Measurements from ENCODE around the gene YES1. TPM values are rescaled to one million over a fixed set of nuclear protein-coding genes. Genes with fewer than 3 reads are reported as not detected.
"Not testable (repeated sequence)": the region's sequence is repeated elsewhere in the genome, so short reads cannot be mapped to it uniquely, and the experiment has no call there.

The YES1 gene
- total RNA-seq, 2 donors from 2014 or later = 62.8 to 78.8 TPM

GRCh38 chr18:778194-778927, 33.7 kb downstream of the YES1 start:
- Mint-ChIP-seq H3K27ac (no peak overlapping the region), H3K4me1 (peaks cover 12% of the 10 kb centered on the region), H3K4me3 (no peak overlapping the region), H3K27me3 (ENCODE audit: insufficient read depth) (no peaks in the 10 kb centered on the region), H3K9me3 (no peaks in the 10 kb centered on the region), H3K36me3 (ENCODE audit: low read depth) (peaks cover 2% of the 10 kb centered on the region)
- no peaks in the 10 kb centered on the region for H3K27me3 ChIP-seq (ENCODE audit: control insufficient read depth, insufficient read depth, low read length, poor library complexity, severe bottlenecking)
- whole genome bisulfite sequencing, 2 experiments (ENCODE audit: insufficient coverage in 1 of 2, insufficient read length in 1 of 2) = 88 to 95% methylated on average over 1 to 4 of the region's 4 CpGs
- no peak overlapping the region for H3K9ac ChIP-seq (ENCODE audit: extremely low read depth, low read length, poor library complexity, severe bottlenecking)
- H3K9me3 ChIP-seq (ENCODE audit: control insufficient read depth, low read length) = no peaks in the 10 kb centered on the region
- no peaks in the 10 kb centered on the region for H3K4me1 ChIP-seq (ENCODE audit: control insufficient read depth, insufficient read depth, low read length)
- no peak overlapping the region for H3K4me3 ChIP-seq (ENCODE audit: low read length)
- DNase-seq = no peak
- TF ChIP-seq CTCF (conservative IDR thresholded peaks at IDR 0.05) = no peak
- peaks cover 8% of the 10 kb centered on the region for H3K36me3 ChIP-seq (ENCODE audit: control insufficient read depth, insufficient read depth, low read length)
- H3K27ac ChIP-seq (ENCODE audit: low read depth, low read length) = peak overlapping the region; percentile 60

GRCh38 chr18:777021-777420, 35.0 kb downstream of the YES1 start:
- H3K9me3 Mint-ChIP-seq = no peaks in the 10 kb centered on the region
- 85 to 100% methylated on average over 1 of the region's 1 CpG for WGBS, 2 experiments (ENCODE audit: insufficient coverage in 1 of 2, insufficient read length in 1 of 2)
- peaks cover 9% of the 10 kb centered on the region for H3K4me1 Mint-ChIP-seq
- no peak overlapping the region for H3K27ac ChIP-seq (ENCODE audit: low read depth, low read length)
- peaks cover 2% of the 10 kb centered on the region for H3K36me3 Mint-ChIP-seq (ENCODE audit: low read depth)
- TF ChIP-seq CTCF (conservative IDR thresholded peaks at IDR 0.05) = no peak
- no peaks in the 10 kb centered on the region for H3K27me3 ChIP-seq (ENCODE audit: control insufficient read depth, insufficient read depth, low read length, poor library complexity, severe bottlenecking)
- no peaks in the 10 kb centered on the region for H3K9me3 ChIP-seq (ENCODE audit: control insufficient read depth, low read length)
- H3K4me3 ChIP-seq (ENCODE audit: low read length) = no peak overlapping the region
- no peaks in the 10 kb centered on the region for H3K27me3 Mint-ChIP-seq (ENCODE audit: insufficient read depth)
- H3K4me1 ChIP-seq (ENCODE audit: control insufficient read depth, insufficient read depth, low read length) = no peaks in the 10 kb centered on the region
- DNase-seq = no peak
- H3K9ac ChIP-seq (ENCODE audit: extremely low read depth, low read length, poor library complexity, severe bottlenecking) = no peak overlapping the region
- peaks cover 8% of the 10 kb centered on the region for H3K36me3 ChIP-seq (ENCODE audit: control insufficient read depth, insufficient read depth, low read length)
- no peak overlapping the region for H3K27ac Mint-ChIP-seq
- H3K4me3 Mint-ChIP-seq = no peak overlapping the region

- not testable (repeated sequence) for H3K9me3 ChIP-seq (ENCODE audit: control insufficient read depth, low read length); H3K4me3 Mint-ChIP-seq; H3K27me3 ChIP-seq (ENCODE audit: control insufficient read depth, insufficient read depth, low read length, poor library complexity, severe bottlenecking); H3K4me1 ChIP-seq (ENCODE audit: control insufficient read depth, insufficient read depth, low read length); DNase-seq; H3K4me1 Mint-ChIP-seq; H3K27me3 Mint-ChIP-seq (ENCODE audit: insufficient read depth); H3K9me3 Mint-ChIP-seq; H3K36me3 Mint-ChIP-seq (ENCODE audit: low read depth); H3K27ac ChIP-seq (ENCODE audit: low read depth, low read length); H3K36me3 ChIP-seq (ENCODE audit: control insufficient read depth, insufficient read depth, low read length); H3K27ac Mint-ChIP-seq; H3K9ac ChIP-seq (ENCODE audit: extremely low read depth, low read length, poor library complexity, severe bottlenecking); H3K4me3 ChIP-seq (ENCODE audit: low read length)
- WGBS, 2 experiments (ENCODE audit: insufficient coverage in 1 of 2, insufficient read length in 1 of 2) = 92 to 100% methylated on average over 2 to 4 of the region's 4 CpGs
Measured at GRCh38 chr18:776044-776443, 36.0 kb downstream of the YES1 start.

All from endodermal cell (in vitro differentiated cells).